HL-60 (cell line): ENCODE results near the gene TCEA2.

Experiments
- CTCF ChIP-seq: IDR thresholded peaks from one replicate; pipeline ENCODE4 v1.5.1; 2011; ENCODE audit warnings: low read length, control low read depth, inconsistent platforms; ENCODE audit not compliant: insufficient read depth
- POLR2AphosphoS5 ChIP-seq: IDR thresholded peaks from 2 replicates; pipeline ENCODE4 v1.6.1; 2012; ENCODE audit warnings: low read depth
- REST ChIP-seq: IDR thresholded peaks from 2 replicates; pipeline ENCODE4 v1.6.1; 2012; ENCODE audit warnings: low read depth; ENCODE audit not compliant: insufficient replicate concordance
- SPI1 ChIP-seq: IDR thresholded peaks from 2 replicates; pipeline ENCODE4 v1.6.1; 2012; ENCODE audit warnings: low read depth, mild to moderate bottlenecking, borderline replicate concordance

GRCh38 chr20:64067733-64068307 lies 4.8 kb downstream of the TCEA2 start:
- TF ChIP-seq CTCF (no peak), SPI1 (no peak), REST (no peak), POLR2AphosphoS5 (no peak)
